Endothelial cell of umbilical vein (primary cell): ENCODE data around the gene TMEM129.

Experiments used
- EZH2 ChIP-seq: IDR thresholded peaks from 2 replicates; pipeline ENCODE4 v1.6.1; 2012; ENCODE audit warnings: borderline replicate concordance, low read depth, mild to moderate bottlenecking, moderate library complexity, low read length, inconsistent platforms; ENCODE audit not compliant: severe bottlenecking
- FOS ChIP-seq: IDR thresholded peaks from 2 replicates; pipeline ENCODE4 v1.6.1; 2011; ENCODE audit warnings: mild to moderate bottlenecking, low read length, moderate library complexity, borderline replicate concordance; ENCODE audit not compliant: insufficient read depth
- GATA2 ChIP-seq: IDR thresholded peaks from 2 replicates; pipeline ENCODE4 v1.7.0; 2011; ENCODE audit warnings: low read depth, mild to moderate bottlenecking, moderate library complexity, mixed read lengths, low read length; ENCODE audit not compliant: insufficient read length, insufficient read depth
- JUN ChIP-seq: IDR thresholded peaks from 2 replicates; pipeline ENCODE4 v1.6.1; 2011; ENCODE audit warnings: borderline replicate concordance, low read depth; ENCODE audit not compliant: insufficient read length, insufficient read depth
- MYC ChIP-seq: IDR thresholded peaks from one replicate; pipeline ENCODE4 v1.6.1; 2011; ENCODE audit warnings: mild to moderate bottlenecking, low read depth, low read length
- POLR2A ChIP-seq: IDR thresholded peaks from 2 replicates; pipeline ENCODE4 v1.6.1; 2012; ENCODE audit warnings: low read depth, mild to moderate bottlenecking, control low read depth, low read length
- POLR2AphosphoS5 ChIP-seq: IDR thresholded peaks from 2 replicates; pipeline ENCODE4 v1.6.1; 2012; ENCODE audit warnings: low read depth, mild to moderate bottlenecking, control low read depth, low read length, moderate library complexity; ENCODE audit not compliant: insufficient read depth
- TF ChIP-seq, protein P1 (sequence below), 2 donors: IDR thresholded peaks; 1 replicate in 1 of 2; 2 replicates in 1 of 2; pipeline ENCODE4 v1.5.1; 2011; ENCODE audit warnings: low read length in 2 of 2, mild to moderate bottlenecking in 2 of 2, moderate library complexity in 2 of 2, control low read depth in 1 of 2, inconsistent platforms in 1 of 2, low read depth in 1 of 2; ENCODE audit not compliant: insufficient read depth in 1 of 2; ENCODE audit errors: extremely low read depth in 1 of 2
- TF ChIP-seq, protein P2 (sequence below): IDR thresholded peaks from 2 replicates; pipeline ENCODE4 v1.6.1; 2011; ENCODE audit not compliant: insufficient read depth, insufficient read length

- TF ChIP-seq POLR2AphosphoS5 = no peak
- no peak for TF ChIP-seq POLR2A
- TF ChIP-seq, protein P1, sequence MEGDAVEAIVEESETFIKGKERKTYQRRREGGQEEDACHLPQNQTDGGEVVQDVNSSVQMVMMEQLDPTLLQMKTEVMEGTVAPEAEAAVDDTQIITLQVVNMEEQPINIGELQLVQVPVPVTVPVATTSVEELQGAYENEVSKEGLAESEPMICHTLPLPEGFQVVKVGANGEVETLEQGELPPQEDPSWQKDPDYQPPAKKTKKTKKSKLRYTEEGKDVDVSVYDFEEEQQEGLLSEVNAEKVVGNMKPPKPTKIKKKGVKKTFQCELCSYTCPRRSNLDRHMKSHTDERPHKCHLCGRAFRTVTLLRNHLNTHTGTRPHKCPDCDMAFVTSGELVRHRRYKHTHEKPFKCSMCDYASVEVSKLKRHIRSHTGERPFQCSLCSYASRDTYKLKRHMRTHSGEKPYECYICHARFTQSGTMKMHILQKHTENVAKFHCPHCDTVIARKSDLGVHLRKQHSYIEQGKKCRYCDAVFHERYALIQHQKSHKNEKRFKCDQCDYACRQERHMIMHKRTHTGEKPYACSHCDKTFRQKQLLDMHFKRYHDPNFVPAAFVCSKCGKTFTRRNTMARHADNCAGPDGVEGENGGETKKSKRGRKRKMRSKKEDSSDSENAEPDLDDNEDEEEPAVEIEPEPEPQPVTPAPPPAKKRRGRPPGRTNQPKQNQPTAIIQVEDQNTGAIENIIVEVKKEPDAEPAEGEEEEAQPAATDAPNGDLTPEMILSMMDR (IDR thresholded peaks at IDR 0.05; ENCODE audit: extremely low read depth in 1 of 2, insufficient read depth in 1 of 2, low read depth in 1 of 2, low read length in 2 of 2) = no peak
- TF ChIP-seq JUN = no peak
- no peak for TF ChIP-seq EZH2
- no peak for TF ChIP-seq GATA2
- TF ChIP-seq MYC = no peak
- TF ChIP-seq, protein P2, sequence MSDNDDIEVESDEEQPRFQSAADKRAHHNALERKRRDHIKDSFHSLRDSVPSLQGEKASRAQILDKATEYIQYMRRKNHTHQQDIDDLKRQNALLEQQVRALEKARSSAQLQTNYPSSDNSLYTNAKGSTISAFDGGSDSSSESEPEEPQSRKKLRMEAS = no peak
- no peak for TF ChIP-seq FOS
Observed at GRCh38 chr4:1738410-1738809, 17.3 kb upstream of the TMEM129 start.
